Measurements from ENCODE around the gene ANO8. TPM values are rescaled to one million over a fixed set of nuclear protein-coding genes. Genes with fewer than 3 reads are reported as not detected.

The ANO8 gene
- total and polyA plus RNA-seq, 2 donors (not counting 1 experiment from before 2014, with no cell fraction given): 3.0 to 5.2 TPM

DNA sequence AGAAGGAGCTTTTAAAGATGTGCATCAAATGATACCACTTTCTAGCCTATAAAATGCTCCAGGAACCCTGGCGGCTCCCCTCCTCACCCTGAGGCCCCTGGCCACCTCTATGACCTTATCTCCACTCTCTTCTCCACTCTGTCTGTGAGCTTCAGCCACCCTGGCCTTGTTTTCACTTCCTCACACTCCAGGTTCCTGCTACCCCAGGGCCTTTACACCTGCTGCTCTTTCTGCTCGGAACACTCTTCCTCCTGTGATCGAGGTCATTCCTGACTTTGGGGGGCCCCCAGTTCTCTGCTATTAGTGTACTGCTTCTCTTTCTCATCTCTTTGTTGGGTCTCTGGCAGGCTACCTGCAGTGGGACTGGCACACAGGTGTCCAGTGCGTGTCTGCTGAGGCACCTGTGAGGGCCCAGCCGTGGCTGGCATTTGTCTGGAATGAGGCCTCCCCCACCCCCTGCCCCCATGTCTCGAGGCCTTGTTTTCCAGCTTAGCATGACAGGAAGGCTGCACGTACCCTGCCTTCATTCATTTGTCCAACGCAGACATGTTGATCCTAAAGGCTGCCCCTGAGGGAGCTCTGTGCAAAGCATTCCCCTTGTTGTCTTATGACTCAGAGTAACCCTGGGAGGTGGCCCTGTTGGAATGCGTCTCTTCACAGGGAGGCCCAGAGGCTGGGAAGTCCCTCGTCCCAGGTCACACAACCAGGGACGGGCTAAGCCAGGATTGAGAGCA lies 23.0 kb downstream of the ANO8 start:
- no peak overlapping the region for H3K27ac ChIP-seq (ENCODE audit: low read length in 2 of 2)
- peaks cover 0 to 25% of the 10 kb centered on the region in 2 experiments for H3K36me3 ChIP-seq (replicated peaks in 1 of 2; ENCODE audit: control extremely low read depth in 1 of 2, control insufficient read depth in 1 of 2, extremely low read depth in 1 of 2, insufficient read depth in 2 of 2, low read length in 1 of 2)
- Mint-ChIP-seq H3K27me3 (no peaks in the 10 kb centered on the region), H3K9me3 (ENCODE audit: insufficient read depth) (no peaks in the 10 kb centered on the region), H3K4me3 (peak overlapping the region; percentile 29), H3K27ac (no peak overlapping the region), H3K4me1 (peaks cover 25% of the 10 kb centered on the region)
- ATAC-seq (ENCODE audit: low read depth): no peak
- no peak for DNase-seq
- H2AFZ ChIP-seq (ENCODE audit: insufficient read depth, low read depth, low read length, poor library complexity, severe bottlenecking): no peak overlapping the region
- POLR2A ChIA-PET: interaction anchor here (0.8 kb wide), 1 partner anchor 13 kb away, joined by 3 read pairs; no protein-coding TSS in a partner anchor
- H3K79me2 ChIP-seq (ENCODE audit: control insufficient read depth, insufficient read depth, low read length): peaks cover 72% of the 10 kb centered on the region
- no peak overlapping the region for H3K4me2 ChIP-seq (replicated peaks; ENCODE audit: low read depth, low read length, poor library complexity, severe bottlenecking)
- intact Hi-C loops (cut with micrococcal nuclease): no loop called here
- no peak overlapping the region for H3K9ac ChIP-seq (ENCODE audit: low read length)
- no peaks in the 10 kb centered on the region for H3K9me3 ChIP-seq (ENCODE audit: control extremely low read depth in 1 of 3, control insufficient read depth in 2 of 3, insufficient read depth in 1 of 3, low read length in 2 of 3)
- H4K20me1 ChIP-seq (ENCODE audit: control insufficient read depth, insufficient read depth, low read length, poor library complexity, severe bottlenecking): peaks cover 62% of the 10 kb centered on the region
- TF ChIP-seq EZH2 (IDR thresholded peaks at IDR 0.05; ENCODE audit: borderline replicate concordance, insufficient read depth, low read depth, low read length, poor library complexity, severe bottlenecking) (no peak), CTCF (IDR thresholded peaks at IDR 0.05) (no peak)
- no peak overlapping the region for H3K4me3 ChIP-seq (ENCODE audit: control extremely low read depth in 1 of 5, extremely low read depth in 1 of 5, insufficient read depth in 1 of 5, low read depth in 2 of 5, low read length in 4 of 5)
- H3K4me1 ChIP-seq (ENCODE audit: control insufficient read depth in 2 of 2, insufficient read depth in 2 of 2, low read length in 2 of 2): peaks cover 10 to 20% of the 10 kb centered on the region in 2 donors
- H3K27me3 ChIP-seq (replicated peaks in 1 of 4; ENCODE audit: control extremely low read depth in 1 of 4, control insufficient read depth in 3 of 4, insufficient read depth in 4 of 4, low read length in 3 of 4): no peaks in the 10 kb centered on the region
- WGBS (ENCODE audit: insufficient coverage): 89% methylated on average over 10 of the region's 11 CpGs
- CTCF ChIA-PET: interaction anchor here (1.0 kb wide), 1 partner anchor 262 kb away, joined by 3 read pairs; no protein-coding TSS in a partner anchor

DNA sequence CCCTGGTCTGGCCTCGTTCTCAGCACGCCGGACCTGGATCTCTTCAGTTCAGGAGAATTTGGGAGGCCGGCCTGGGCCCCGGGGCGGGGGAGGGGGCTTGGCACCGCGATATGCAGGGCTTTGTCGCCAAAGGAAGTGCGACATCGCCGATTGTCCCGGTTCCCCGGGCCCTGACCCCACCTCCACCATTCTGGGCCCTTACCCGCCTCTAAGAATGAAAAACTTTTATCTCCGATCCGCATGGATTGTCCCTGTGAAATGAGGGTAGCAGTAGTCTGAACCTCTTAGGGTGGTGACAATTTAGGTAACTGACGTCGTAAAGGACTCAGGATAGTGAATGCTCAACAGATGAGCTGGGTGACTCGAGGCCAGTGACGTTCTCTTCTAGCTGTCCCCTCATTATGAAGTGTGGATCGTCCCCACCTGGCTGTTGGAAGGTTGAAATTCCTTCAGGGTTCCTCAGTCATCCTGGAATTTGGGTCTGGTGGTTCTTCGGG lies 24.6 kb downstream of the ANO8 start:
- Histone ChIP-seq H3K4me1 (ENCODE audit: control insufficient read depth in 2 of 2, insufficient read depth in 2 of 2, low read length in 2 of 2) (peaks cover 18 to 31% of the 10 kb centered on the region in 2 donors), H2AFZ (ENCODE audit: insufficient read depth, low read depth, low read length, poor library complexity, severe bottlenecking) (peak overlapping the region; percentile 70)
- H3K9me3 Mint-ChIP-seq (ENCODE audit: insufficient read depth): no peaks in the 10 kb centered on the region

More for the DNA sequence above, 24.6 kb downstream of the ANO8 start:
- H3K4me3 ChIP-seq (ENCODE audit: control extremely low read depth in 1 of 5, extremely low read depth in 1 of 5, insufficient read depth in 1 of 5, low read depth in 2 of 5, low read length in 4 of 5): peak overlapping the region; percentile 63 to 98 (median 96)
- Mint-ChIP-seq H3K4me3 (peak overlapping the region; percentile 95), H3K4me1 (peaks cover 38% of the 10 kb centered on the region), H3K27ac (peak overlapping the region; percentile 96), H3K27me3 (no peaks in the 10 kb centered on the region)
- H3K4me2 ChIP-seq (replicated peaks; ENCODE audit: low read depth, low read length, poor library complexity, severe bottlenecking): peak overlapping the region; percentile 98
- no peak for TF ChIP-seq CTCF (IDR thresholded peaks at IDR 0.05)
- no peak for TF ChIP-seq EZH2 (IDR thresholded peaks at IDR 0.05; ENCODE audit: borderline replicate concordance, insufficient read depth, low read depth, low read length, poor library complexity, severe bottlenecking)
- peaks cover 54% of the 10 kb centered on the region for H4K20me1 ChIP-seq (ENCODE audit: control insufficient read depth, insufficient read depth, low read length, poor library complexity, severe bottlenecking)
- peaks cover 0 to 16% of the 10 kb centered on the region in 2 experiments for H3K36me3 ChIP-seq (replicated peaks in 1 of 2; ENCODE audit: control extremely low read depth in 1 of 2, control insufficient read depth in 1 of 2, extremely low read depth in 1 of 2, insufficient read depth in 2 of 2, low read length in 1 of 2)
- no peaks in the 10 kb centered on the region for H3K27me3 ChIP-seq (replicated peaks in 1 of 4; ENCODE audit: control extremely low read depth in 1 of 4, control insufficient read depth in 3 of 4, insufficient read depth in 4 of 4, low read length in 3 of 4)
- H3K9ac ChIP-seq (ENCODE audit: low read length): peak overlapping the region; percentile 97
- DNase-seq (no peak), ATAC-seq (ENCODE audit: low read depth) (no peak)
- POLR2A ChIA-PET: interaction anchor here (1.3 kb wide), 1 partner anchor 96 kb away, joined by 4 read pairs; the partner anchor contains the start of gene BST2
- CTCF ChIA-PET: interaction anchor here (1.5 kb wide), 2 partner anchors 30 to 95 kb away, joined by 3 to 9 read pairs; partner anchors contain the start of genes ANKLE1 and BST2
- H3K79me2 ChIP-seq (ENCODE audit: control insufficient read depth, insufficient read depth, low read length): peaks cover 70% of the 10 kb centered on the region
- 5% methylated on average over 14 of the region's 23 CpGs for whole genome bisulfite sequencing (ENCODE audit: insufficient coverage)
- intact Hi-C loops (cut with micrococcal nuclease): loop anchor here (1.0 to 10.0 kb wide), 8 partner anchors 18 to 723 kb away; partner anchors contain the start of genes BABAM1, GTPBP3, OCEL1 and SMIM7
- peak overlapping the region; percentile 53 to 83 for H3K27ac ChIP-seq (ENCODE audit: low read length in 2 of 2)
- H3K9me3 ChIP-seq (ENCODE audit: control extremely low read depth in 1 of 3, control insufficient read depth in 2 of 3, insufficient read depth in 1 of 3, low read length in 2 of 3): no peaks in the 10 kb centered on the region

Data from B cell (primary cell).